K562 (cell line): ENCODE results near the gene SHLD1. TPM values are rescaled to one million over a fixed set of nuclear protein-coding genes. Genes with fewer than 3 reads are reported as not detected.

Experiments used
- ATAC-seq: fragments of 200-7000 bp; cut with Tn5 transposase; 3 replicates; pipeline ENCODE4 v1.9.1; 2020; ENCODE audit warnings: moderate library complexity
- BruUV-seq: library from RNA; stranded (reverse); fragments of 400-500 nt; replicated peaks from 2 replicates; lab custom pipeline; 2021; lab: Mats Ljungman, UMichigan
- CTCF ChIA-PET: fragments of 300-600 bp; formaldehyde crosslinking; extraction: SDS; loops from one replicate; lab custom pipeline; 2021; ENCODE audit warnings: low intra/inter-chr PET ratio; lab: Yijun Ruan, JAX
- POLR2A ChIA-PET: fragments of 300-600, 350-650 bp; sonication (Branson Sonifier 250); formaldehyde crosslinking; extraction: SDS; loops from one replicate; lab custom pipeline; 2021; ENCODE audit warnings: antibody characterized with exemption, inconsistent platforms; lab: Yijun Ruan, JAX
- DNase-seq, 4 experiments: peaks; one replicate each; pipeline versions ENCODE4 v3.0.0 to v3.0.0-alpha.2; 2011 to 2018; ENCODE audit warnings: low spot score in 3 of 4, mixed read lengths in 3 of 4; ENCODE audit errors: extremely low read depth in 1 of 4
- FAIRE-seq: peaks from 2 replicates; lab custom pipeline; 2011; peaks lifted over from hg19 to GRCh38; lab: Jason Lieb, UNC
- H2AFZ ChIP-seq: 2 replicates; pipeline ENCODE4 v1.6.0; 2011; ENCODE audit warnings: low read depth, low read length, control low read depth, inconsistent platforms
- H3K27ac ChIP-seq: fragments of 200-600 bp; 3 replicates; pipeline ENCODE4 v1.8.0; 2011; ENCODE audit warnings: low read depth, mild to moderate bottlenecking, control low read depth, inconsistent platforms, low read length, moderate library complexity, mixed read lengths; ENCODE audit errors: extremely low read depth
- H3K27me3 ChIP-seq, 2 experiments: fragments of 300-600 bp in 1 of 2; 2 replicates in 1 of 2; 3 replicates in 1 of 2; pipeline versions ENCODE4 v1.6.0 to v1.8.0; 2011; ENCODE audit warnings: inconsistent platforms in 2 of 2, low read length in 2 of 2, mild to moderate bottlenecking in 1 of 2, mixed read lengths in 1 of 2, moderate library complexity in 1 of 2; ENCODE audit not compliant: control insufficient read depth in 2 of 2, insufficient read depth in 2 of 2
- H3K36me3 ChIP-seq: fragments of 300-600 bp; 3 replicates; pipeline ENCODE4 v1.8.0; 2011; ENCODE audit warnings: mild to moderate bottlenecking, low read length, inconsistent platforms; ENCODE audit not compliant: control insufficient read depth, insufficient read depth
- H3K4me1 ChIP-seq, 2 experiments: fragments of 200-600 bp in 1 of 2; replicated peaks in 1 of 2; 2 replicates in 1 of 2; 3 replicates in 1 of 2; pipeline versions ENCODE4 v1.5.1 to v1.8.0; 2011; ENCODE audit warnings: inconsistent platforms in 2 of 2, low read length in 2 of 2, mild to moderate bottlenecking in 1 of 2, mixed read lengths in 1 of 2, moderate library complexity in 1 of 2; ENCODE audit not compliant: control insufficient read depth in 2 of 2, insufficient read depth in 2 of 2
- H3K4me2 ChIP-seq: 2 replicates; pipeline ENCODE4 v1.6.1; 2011; ENCODE audit warnings: low read length, control low read depth, inconsistent platforms, mixed read lengths; ENCODE audit not compliant: insufficient read depth
- H3K4me3 ChIP-seq: fragments of 200-600 bp; sonication (generic), shearing (Covaris generic); 2 replicates; pipeline ENCODE4 v1.5.1; 2016; ENCODE audit warnings: control low read depth, inconsistent platforms
- H3K79me2 ChIP-seq: fragments of 200-600 bp; 3 replicates; pipeline ENCODE4 v1.8.0; 2011; ENCODE audit warnings: low read length, inconsistent platforms; ENCODE audit not compliant: control insufficient read depth, insufficient read depth
- H3K9ac ChIP-seq, 2 experiments: 2 replicates each; pipeline versions ENCODE4 v1.6.0 to v1.6.1; 2011; ENCODE audit warnings: low read depth in 2 of 2, low read length in 2 of 2, control low read depth in 1 of 2, inconsistent platforms in 1 of 2, mild to moderate bottlenecking in 1 of 2, mixed read lengths in 1 of 2; ENCODE audit not compliant: insufficient read depth in 1 of 2
- H3K9me1 ChIP-seq: one replicate; pipeline ENCODE4 v1.6.0; 2011; ENCODE audit warnings: inconsistent platforms, mild to moderate bottlenecking, low read length, moderate library complexity; ENCODE audit not compliant: control insufficient read depth, insufficient read depth
- H3K9me3 ChIP-seq: replicated peaks from 2 replicates; pipeline ENCODE4 v1.5.1; 2011; ENCODE audit warnings: low read depth, low read length, inconsistent platforms; ENCODE audit not compliant: control insufficient read depth, insufficient read depth
- H4K20me1 ChIP-seq: replicated peaks from 2 replicates; pipeline ENCODE4 v1.6.1; 2011; ENCODE audit warnings: low read length, inconsistent platforms, mixed read lengths; ENCODE audit not compliant: control insufficient read depth, insufficient read depth
- BRD4 ChIP-seq: fragments of 200-600 bp; sonication (generic); IDR thresholded peaks from 2 replicates; pipeline ENCODE4 v1.6.1; 2017; ENCODE audit warnings: inconsistent platforms
- CBFA2T2 ChIP-seq: fragments of 450-650 bp; conservative IDR thresholded peaks from 2 replicates; pipeline ENCODE4 v1.6.1; 2017; ENCODE audit warnings: mild to moderate bottlenecking
- E2F6 ChIP-seq, 2 experiments: IDR thresholded peaks; 2 replicates each; pipeline ENCODE4 v1.6.1; 2011; ENCODE audit warnings: borderline replicate concordance in 1 of 2, control low read depth in 1 of 2, low read depth in 1 of 2, low read length in 1 of 2, mild to moderate bottlenecking in 1 of 2, mixed read lengths in 1 of 2, moderate library complexity in 1 of 2; ENCODE audit not compliant: insufficient read depth in 1 of 2, insufficient read length in 1 of 2, poor library complexity in 1 of 2, severe bottlenecking in 1 of 2; ENCODE audit errors: extremely low read depth in 1 of 2
- MITF ChIP-seq: IDR thresholded peaks from 2 replicates; pipeline ENCODE4 v1.6.1; 2014; ENCODE audit warnings: antibody characterized with exemption
- NBN ChIP-seq: fragments of 450-650 bp; IDR thresholded peaks from 2 replicates; pipeline ENCODE4 v1.6.1; 2016; ENCODE audit warnings: low read depth, mild to moderate bottlenecking
- PBX2 ChIP-seq, 2 experiments: IDR thresholded peaks in 1 of 2; conservative IDR thresholded peaks in 1 of 2; 2 replicates each; pipeline ENCODE4 v1.6.1; 2016; ENCODE audit warnings: low read depth in 2 of 2, mild to moderate bottlenecking in 1 of 2, missing compliant biosample characterization in 1 of 2, missing genetic modification characterization in 1 of 2, moderate library complexity in 1 of 2
- PCBP2 ChIP-seq: fragments of 200-400 bp; formaldehyde crosslinking; IDR thresholded peaks from 2 replicates; pipeline ENCODE4 v1.6.1; 2018; ENCODE audit warnings: low read length, low read depth, mild to moderate bottlenecking, moderate library complexity; ENCODE audit not compliant: poor library complexity, severe bottlenecking
- POU5F1 ChIP-seq: fragments of 150-350 bp; IDR thresholded peaks from 2 replicates; pipeline ENCODE4 v1.6.1; 2014; ENCODE audit warnings: borderline replicate concordance, low read length, low read depth, mild to moderate bottlenecking; ENCODE audit not compliant: partially characterized antibody
- RNF2 ChIP-seq: sonication (generic); IDR thresholded peaks from 2 replicates; pipeline ENCODE4 v1.6.1; 2016
- SREBF2 ChIP-seq: sonication (generic); formaldehyde crosslinking; IDR thresholded peaks from 2 replicates; pipeline ENCODE4 v1.4.0; 2020; ENCODE audit warnings: mild to moderate bottlenecking, missing genetic modification reagents
- ZBTB5 ChIP-seq: fragments of 450-650 bp; IDR thresholded peaks from 2 replicates; pipeline ENCODE4 v1.6.1; 2017; ENCODE audit warnings: antibody characterized with exemption
- ZC3H11A ChIP-seq: IDR thresholded peaks from 2 replicates; pipeline ENCODE4 v1.6.1; 2012; ENCODE audit warnings: low read depth, low read length, improper control_type of control experiment
- WGBS: fragments of 100-300 bp; shearing (Covaris generic); methylation state at CpG from one replicate; pipeline ENCODE4 v1.1.6; 2016; ENCODE audit warnings: low coverage, mixed read lengths; ENCODE audit not compliant: insufficient coverage; ENCODE audit errors: missing lambda C conversion rate; 5-methylcytosine and 5-hydroxymethylcytosine counted together
- in situ Hi-C: fragments of 300-500 bp; cut with MboI; formaldehyde crosslinking; loops from 4 replicates; pipeline ENCODE4 v1.15.0; 2018; ENCODE audit warnings: inconsistent platforms, mixed read lengths
- intact Hi-C: fragments of 100-400 bp; cut with micrococcal nuclease; formaldehyde crosslinking; loops from 2 replicates; pipeline ENCODE4 v1.14.2; 2022
- polyA plus RNA-seq, 8 experiments: library from polyadenylated mRNA; depleted of rRNA in 4 of 8; stranded (reverse) in 5 of 8; unstranded in 3 of 8; fragments of >200 nt; fragmentation: Nextera tagmentation in 2 of 8; fragmentation: Illumina TruSeq in 1 of 8; extraction: Ambion mirVana in 2 of 8; extraction: Trizol in 1 of 8; gene quantifications; 2 replicates each; pipeline versions ENCODE4 v1.2.1 to v1.2.3, GENCODE V29; 2011 to 2014; ENCODE audit warnings: inconsistent platforms in 1 of 8, missing spikeins in 1 of 8
- total RNA-seq, 7 experiments: library from RNA; depleted of rRNA in 6 of 7; stranded (reverse); fragments of >200 nt in 6 of 7; fragmentation: Illumina TruSeq in 2 of 7; extraction: Trizol in 2 of 7; gene quantifications; 2 replicates each; pipeline versions ENCODE4 v1.2.1 to v1.2.3, GENCODE V29; 2011 to 2021; ENCODE audit warnings: low replicate concordance in 1 of 7

The SHLD1 gene
- total and polyA plus RNA-seq, 9 of the 15 experiments (the other 6 are each of a cell fraction or from before 2014, with no cell fraction given), result 3.7 to 21.6 (median 8.2) TPM

- Histone ChIP-seq H4K20me1 (no peaks in the 10 kb centered on the region), H3K79me2 (no peaks in the 10 kb centered on the region; the same call in 2 of the 3 replicates), H2AFZ (no peak overlapping the region), H3K4me3 (no peak overlapping the region), H3K27ac (no peak overlapping the region), H3K27me3 (no peaks in the 10 kb centered on the region), H3K4me2 (no peak overlapping the region), H3K36me3 (peaks cover 3% of the 10 kb centered on the region; the same call in 1 of the 3 replicates), H3K4me1 (peaks cover 23 to 24% of the 10 kb centered on the region in 2 experiments; a peak in 4 of 5 replicates), H3K9me1 (no peaks in the 10 kb centered on the region), H3K9me3 (no peaks in the 10 kb centered on the region), H3K9ac (no peak overlapping the region)
- ChIA-PET CTCF (interaction anchor here (1.9 kb wide), 2 partner anchors 230 to 258 kb away, joined by 12 to 24 read pairs; no protein-coding TSS in a partner anchor), POLR2A (no interaction called here)
- WGBS, result 79% methylated on average over 2 of the region's 2 CpGs
- in situ Hi-C loops, result loop anchor here (25.0 kb wide), 1 partner anchor 225 kb away; no protein-coding TSS in a partner anchor
- ATAC-seq (no peak), FAIRE-seq (no peak), DNase-seq (no peak)
- no TSS peak for BruUV-seq
- intact Hi-C loops, result loop anchor here (5.0 to 10.0 kb wide), 5 partner anchors 35 to 290 kb away; partner anchors contain the start of gene SHLD1
- no peak for TF ChIP-seq ZBTB5
- TF ChIP-seq RNF2, result no peak
- TF ChIP-seq PCBP2, result no peak
- TF ChIP-seq MITF, result no peak
- TF ChIP-seq POU5F1, result no peak
- no peak for TF ChIP-seq ZC3H11A
- TF ChIP-seq E2F6 (IDR thresholded peaks at IDR 0.05; ENCODE audit: borderline replicate concordance in 1 of 2, extremely low read depth in 1 of 2, insufficient read depth in 1 of 2, insufficient read length in 1 of 2, low read depth in 1 of 2, low read length in 1 of 2, poor library complexity in 1 of 2, severe bottlenecking in 1 of 2), result no peak
- no peak for TF ChIP-seq CBFA2T2
- TF ChIP-seq PBX2 (CRISPR knock-in tag; IDR thresholded peaks at IDR 0.05; ENCODE audit: low read depth), result no peak
- TF ChIP-seq PBX2 (tag; conservative IDR thresholded peaks at IDR 0.05; ENCODE audit: low read depth), result peak; percentile 65
- no peak for TF ChIP-seq BRD4
- no peak for TF ChIP-seq SREBF2
- TF ChIP-seq NBN, result no peak
Measured at GRCh38 chr20:5786930-5787795, 37.0 kb downstream of the SHLD1 start.
